GM19438 (cell line): ENCODE measurements around the gene SLBP.

Experiments used
- ATAC-seq: cut with Tn5 transposase; IDR thresholded peaks from one replicate; pipeline ENCODE4 v1.9.1; 2021; ENCODE audit warnings: low read depth; ENCODE audit not compliant: unreplicated experiment

The SLBP gene

DNA sequence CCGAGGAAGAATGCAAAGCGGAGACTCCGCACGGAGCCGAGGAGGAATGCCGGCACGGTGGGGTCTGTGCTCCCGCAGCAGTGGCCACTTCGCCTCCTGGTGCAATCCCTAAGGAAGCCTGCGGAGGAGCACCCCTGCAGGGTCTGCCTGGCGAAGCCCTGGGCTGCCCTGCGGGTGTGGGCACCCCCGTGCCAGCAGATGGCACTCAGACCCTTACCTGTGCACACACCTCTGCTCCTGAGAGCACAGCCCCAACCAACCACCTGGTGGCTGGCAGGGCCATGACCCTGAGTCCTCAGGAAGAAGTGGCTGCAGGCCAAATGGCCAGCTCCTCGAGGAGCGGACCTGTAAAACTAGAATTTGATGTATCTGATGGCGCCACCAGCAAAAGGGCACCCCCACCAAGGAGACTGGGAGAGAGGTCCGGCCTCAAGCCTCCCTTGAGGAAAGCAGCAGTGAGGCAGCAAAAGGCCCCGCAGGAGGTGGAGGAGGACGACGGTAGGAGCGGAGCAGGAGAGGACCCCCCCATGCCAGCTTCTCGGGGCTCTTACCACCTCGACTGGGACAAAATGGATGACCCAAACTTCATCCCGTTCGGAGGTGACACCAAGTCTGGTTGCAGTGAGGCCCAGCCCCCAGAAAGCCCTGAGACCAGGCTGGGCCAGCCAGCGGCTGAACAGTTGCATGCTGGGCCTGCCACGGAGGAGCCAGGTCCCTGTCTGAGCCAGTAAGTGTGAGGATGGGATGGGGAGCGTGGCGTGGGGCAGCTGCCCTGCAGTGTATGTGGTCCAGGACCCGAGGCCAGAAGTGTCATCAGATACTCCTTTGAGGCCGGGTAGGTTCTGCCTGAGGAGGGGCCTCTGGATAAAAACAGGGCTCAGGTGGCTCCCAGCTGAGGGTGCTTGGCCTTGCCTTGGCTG, 16.2 kb upstream of the SLBP start:
- no peak for ATAC-seq

DNA sequence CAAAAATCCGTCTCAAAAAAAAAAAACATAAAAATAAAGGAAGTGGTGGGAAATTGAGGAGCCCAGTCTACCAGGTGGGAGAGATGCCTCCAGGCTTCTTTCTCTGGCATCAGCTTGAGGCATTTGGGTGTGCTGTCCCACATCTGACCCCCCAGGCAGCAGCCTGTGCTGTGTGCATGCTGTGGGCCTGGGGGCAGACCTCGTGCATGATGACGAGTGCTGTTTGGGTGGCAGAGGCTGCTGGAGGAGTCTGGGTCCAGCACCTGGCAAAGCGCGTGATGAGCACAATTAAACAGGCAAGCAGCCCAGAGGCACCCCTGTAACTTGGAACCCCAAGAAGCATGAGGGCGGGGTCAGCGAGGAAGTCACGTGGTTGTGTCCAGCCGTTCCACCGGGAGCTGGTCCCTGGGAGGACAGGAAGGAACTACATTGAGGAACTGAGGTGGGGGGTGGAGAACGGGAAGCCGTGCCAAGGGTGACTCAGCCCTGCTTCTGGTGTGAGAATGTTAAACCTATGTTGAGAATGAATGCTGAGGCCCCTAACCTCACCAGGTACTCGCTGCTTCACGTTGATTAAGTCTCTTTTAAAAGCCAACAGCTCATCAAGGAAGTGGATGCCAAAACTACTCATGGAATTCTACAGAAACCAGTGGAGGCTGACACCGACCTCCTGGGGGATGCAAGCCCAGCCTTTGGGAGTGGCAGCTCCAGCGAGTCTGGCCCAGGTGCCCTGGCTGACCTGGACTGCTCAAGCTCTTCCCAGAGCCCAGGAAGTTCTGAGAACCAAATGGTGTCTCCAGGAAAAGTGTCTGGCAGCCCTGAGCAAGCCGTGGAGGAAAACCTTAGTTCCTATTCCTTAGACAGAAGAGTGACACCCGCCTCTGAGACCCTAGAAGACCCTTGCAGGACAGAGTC, 15.3 kb upstream of the SLBP start:
- no peak for ATAC-seq

DNA sequence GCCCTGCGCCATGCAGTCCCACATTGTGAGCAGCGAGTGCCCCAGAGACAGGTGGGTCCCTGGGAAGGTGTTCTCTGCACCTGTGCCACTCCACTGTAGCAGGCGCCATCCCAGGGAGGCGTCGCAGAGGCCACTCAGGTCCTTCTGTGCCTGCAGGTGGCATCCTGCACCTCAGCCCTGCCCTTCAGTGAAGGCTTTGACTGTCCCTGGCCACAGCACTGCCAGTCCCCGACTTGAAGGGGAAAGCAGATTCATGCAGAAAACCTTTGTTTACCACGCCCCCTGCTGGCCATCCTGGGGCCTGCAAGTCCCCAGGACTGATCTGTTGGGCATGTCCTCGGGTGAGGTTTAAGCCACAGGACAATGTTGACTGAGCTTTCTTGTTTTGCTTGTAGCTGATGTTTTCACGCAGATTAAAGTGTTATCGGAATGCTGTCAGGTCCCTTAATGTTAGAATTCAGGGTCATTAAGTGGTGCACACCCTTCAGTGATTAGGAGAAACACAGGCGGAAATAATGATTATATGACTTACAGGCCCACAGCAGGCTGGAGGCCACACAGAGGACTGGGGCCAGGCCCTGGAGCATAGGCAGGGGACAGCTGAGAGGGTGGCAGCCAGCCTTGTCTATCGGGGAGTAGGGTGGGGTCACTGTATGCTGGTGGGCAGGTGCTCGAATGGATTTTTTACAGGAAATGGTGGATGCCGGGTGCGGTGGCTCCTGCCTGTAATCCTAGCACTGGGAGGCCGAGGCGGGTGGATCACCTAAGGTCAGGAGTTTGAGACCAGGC, 14.2 kb upstream of the SLBP start:
- ATAC-seq, result no peak

DNA sequence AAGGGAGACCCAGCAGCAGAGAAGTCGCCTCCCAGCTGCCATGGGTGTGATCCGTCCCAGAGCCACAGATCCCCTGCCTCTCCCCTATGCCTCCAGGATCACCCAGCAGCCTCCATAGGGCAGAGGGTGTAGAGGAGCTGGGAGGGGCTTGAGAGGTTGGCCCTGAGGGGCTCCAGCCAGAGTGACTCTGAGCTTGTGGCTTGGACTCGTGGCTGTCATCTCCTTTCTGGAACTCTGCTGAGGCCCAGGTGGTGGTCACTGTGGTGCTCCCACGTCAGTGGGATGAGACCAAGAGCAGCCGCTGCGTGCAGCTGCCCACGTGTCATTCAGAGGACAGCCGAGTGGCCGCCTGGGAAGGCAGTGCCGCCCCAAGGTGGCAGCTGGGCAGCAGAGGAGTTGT, 13.4 kb upstream of the SLBP start:
- ATAC-seq, result no peak

DNA sequence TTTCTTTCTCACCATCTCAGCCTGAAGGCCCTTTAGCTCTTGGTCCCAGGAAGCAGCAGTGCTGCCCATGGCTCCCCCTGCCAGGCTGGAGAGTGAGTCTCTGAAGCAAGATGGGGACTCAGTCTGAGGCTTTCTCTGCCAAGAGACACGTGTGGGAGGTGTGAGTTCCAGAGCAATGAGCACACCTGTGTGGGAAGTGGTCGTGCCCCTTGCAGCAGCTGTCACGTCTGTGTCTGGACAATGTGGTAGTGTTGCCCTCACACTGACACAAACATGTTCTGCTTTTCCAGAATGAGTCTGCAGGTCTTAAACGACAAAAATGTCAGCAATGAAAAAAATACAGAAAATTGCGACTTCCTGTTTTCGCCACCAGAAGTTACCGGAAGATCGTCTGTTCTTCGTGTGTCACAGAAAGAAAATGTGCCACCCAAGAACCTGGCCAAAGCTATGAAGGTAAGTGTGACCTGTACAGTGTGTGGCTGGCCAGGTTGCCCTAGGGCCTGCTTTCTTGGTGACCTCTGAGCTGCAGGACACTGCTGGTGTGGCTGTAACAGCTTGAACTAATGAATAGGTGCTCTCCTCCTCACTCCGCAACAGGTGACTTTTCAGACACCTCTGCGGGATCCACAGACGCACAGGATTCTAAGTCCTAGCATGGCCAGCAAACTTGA, 11.1 kb upstream of the SLBP start:
- ATAC-seq, result no peak

DNA sequence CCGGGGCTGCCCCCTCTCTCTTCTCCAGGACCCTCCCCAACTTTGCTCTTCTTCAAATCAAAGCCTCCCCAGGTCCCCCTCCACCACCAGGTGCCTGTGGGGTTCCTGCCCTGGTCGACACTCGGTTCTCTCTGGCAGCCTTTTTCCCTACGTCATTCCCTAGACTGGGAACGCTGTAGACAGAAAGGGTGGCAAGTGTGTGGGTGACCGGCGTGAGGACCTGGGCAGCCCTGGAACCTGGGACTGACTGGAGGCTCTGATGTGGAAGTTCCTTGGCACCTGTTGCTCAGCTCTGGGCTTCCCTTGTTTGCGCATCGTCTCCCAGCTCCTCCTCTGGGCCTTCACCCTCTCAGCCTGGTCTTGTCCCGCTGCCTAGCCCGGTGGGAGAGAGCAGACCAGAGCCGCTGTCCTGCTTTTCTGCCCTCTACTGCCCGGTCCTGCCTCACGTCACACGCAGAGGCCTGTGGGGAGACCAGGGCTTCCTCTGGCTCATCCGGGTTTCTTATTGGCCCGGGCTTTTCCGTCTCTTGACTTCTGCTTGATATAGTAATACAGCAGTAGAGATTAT, 10.5 kb upstream of the SLBP start:
- no peak for ATAC-seq

DNA sequence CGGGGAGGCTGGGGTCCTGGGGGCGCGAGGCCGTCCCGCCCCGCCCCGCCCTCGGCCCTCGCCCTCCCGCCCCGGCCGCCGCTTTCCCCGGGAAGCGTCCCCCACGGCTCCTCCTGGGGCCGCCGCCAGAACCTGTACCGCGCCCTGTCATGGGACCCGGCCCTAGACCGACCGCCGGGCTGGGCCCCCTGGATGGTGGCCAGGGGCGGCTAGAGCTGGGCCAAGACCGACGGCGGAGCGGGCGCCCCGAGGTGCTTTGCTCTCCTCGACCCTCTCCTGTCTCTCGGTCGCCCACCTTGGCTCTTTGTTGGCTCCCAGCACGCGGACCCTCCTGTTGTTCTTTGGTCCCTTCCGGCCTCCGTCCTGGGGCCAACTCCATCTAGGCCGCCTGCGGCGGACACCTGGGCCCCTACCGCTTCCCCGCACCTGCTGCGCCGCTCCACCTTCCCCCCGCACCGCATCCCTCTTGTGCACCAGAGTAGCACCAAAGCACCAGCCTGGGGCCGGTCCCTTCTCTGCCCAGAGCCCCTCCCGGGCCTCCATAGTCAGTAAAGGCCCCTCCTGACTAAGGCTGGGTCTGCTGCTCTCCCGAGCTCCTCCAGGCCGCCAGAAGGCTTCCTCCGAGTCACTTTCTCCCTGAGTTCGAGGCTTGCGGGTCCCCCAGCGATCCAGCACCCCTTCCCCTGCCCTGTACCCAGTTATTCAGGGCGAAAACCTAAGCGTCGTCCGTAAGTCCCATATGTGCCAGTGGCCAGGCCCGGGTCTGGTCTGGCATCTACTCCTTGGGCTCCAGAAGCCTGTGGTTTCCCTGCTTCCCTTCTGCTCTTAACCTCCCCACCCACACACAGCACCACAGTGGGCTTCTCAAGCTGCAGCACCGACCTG, 9.8 kb upstream of the SLBP start:
- ATAC-seq, result no peak

DNA sequence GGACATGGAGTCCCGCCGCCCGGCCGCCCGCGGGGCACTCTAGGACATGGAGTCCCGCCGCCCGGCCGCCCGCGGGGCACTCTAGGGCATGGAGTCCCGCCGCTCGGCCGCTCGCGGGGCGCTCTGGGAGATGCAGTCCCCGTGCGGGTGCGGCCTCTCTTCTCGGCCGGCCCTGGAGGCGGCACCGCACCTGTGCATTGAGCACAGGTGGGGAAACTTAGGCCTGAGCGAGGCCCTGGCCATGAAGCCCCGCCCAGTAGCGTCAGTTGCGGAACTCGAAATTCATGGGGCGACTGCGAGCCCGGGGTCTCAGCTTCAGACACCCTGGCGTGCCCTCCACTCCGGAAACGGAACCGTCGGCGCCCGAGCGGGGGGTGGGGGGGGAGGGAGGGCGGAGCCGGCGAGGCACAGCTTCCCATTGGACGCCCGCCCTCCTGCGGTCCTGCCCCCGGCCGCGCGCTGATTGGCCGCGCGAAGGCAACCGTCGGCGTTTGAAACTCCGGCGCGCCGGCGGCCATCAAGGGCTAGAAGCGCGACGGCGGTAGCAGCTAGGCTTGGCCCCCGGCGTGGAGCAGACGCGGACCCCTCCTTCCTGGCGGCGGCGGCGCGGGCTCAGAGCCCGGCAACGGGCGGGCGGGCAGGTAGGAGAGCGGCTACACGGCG, 9.0 kb upstream of the SLBP start, which contains the start of the genes TACC3 and TMEM129:
TSS of gene TACC3 (plus strand) at position 519 of the 663 bp plus-strand sequence. CDS start 1,901 bp downstream, outside the sequence.
TSS of gene TMEM129 (minus strand) at position 321 of the 663 bp plus-strand sequence. CDS start 486 bp downstream, outside the sequence.
- ATAC-seq, result peak; percentile 78

DNA sequence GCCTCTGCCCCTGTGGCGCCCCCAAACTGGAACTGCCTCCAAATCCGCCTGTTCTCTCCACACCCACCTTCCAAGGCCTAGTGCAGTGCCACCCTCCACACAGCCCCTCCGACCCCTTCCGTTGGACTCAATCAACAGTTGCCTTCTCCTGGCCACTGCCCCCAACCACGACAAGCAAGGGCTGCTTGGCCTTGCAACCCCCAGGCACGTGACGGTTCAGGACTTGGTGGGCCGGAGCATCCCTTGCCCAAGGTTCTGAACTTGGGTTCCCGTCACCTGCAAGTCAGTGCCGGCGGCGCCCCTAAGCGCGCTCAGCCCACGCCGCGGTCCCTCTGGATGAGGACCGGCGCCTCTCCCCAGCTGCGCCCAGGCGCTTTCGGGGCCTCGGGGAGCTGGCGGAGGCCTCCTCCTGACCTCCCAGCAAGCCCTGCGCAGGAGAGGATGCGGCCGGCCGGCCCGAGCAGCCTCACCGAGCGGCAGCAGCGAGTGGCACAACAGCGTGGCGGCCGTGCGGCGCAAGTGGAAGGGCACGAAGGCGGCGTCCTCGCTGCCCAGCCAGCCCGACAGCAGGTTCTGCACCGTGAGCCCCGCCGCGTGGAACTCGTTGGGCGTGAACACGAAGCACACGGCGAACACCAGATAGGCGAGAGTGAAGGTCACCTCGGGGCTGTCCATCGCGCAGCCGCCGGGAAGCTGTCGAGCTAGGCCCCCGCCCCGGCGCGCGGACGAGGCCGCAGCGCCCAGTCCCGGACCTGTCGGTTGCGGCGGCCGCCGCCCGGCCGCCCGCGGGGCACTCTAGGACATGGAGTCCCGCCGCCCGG, 8.3 kb upstream of the SLBP start:
- ATAC-seq, result no peak

DNA sequence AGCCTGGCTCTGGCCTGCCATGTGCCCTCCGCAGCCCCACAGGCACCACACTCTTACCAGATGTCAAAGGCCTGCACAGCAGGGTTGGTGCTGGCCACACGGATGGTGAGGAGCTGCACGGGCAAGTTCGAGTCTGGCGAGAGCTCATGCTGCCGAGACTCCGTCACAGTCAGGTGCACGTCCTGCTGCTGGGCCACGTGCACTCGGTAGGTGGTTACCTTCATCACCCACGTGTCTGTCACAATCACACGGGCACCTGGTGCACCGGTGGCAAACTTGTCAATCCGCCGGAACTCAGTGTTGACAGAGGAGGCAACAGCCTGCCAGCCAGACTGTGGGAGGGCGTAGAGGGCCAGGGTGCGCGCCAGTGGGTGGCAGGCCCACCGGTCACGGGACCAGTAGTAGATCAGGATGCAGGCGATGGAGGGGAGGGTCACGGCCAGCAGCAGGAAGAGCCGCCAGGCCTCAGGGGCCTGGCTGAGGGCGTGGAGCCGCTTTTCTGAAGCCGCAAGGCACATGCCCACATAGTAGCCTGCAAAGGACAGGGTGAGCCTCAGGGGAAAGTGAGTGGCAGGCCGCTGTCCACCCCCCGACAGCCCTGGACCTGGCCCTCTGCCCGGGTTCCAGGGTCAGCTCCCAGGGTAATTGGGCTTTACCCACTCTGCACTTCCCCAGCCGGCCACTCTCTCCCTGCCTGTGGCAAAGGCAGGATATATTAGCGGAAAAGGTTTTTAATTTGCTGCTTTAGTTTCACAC, 6.2 kb upstream of the SLBP start:
- no peak for ATAC-seq

DNA sequence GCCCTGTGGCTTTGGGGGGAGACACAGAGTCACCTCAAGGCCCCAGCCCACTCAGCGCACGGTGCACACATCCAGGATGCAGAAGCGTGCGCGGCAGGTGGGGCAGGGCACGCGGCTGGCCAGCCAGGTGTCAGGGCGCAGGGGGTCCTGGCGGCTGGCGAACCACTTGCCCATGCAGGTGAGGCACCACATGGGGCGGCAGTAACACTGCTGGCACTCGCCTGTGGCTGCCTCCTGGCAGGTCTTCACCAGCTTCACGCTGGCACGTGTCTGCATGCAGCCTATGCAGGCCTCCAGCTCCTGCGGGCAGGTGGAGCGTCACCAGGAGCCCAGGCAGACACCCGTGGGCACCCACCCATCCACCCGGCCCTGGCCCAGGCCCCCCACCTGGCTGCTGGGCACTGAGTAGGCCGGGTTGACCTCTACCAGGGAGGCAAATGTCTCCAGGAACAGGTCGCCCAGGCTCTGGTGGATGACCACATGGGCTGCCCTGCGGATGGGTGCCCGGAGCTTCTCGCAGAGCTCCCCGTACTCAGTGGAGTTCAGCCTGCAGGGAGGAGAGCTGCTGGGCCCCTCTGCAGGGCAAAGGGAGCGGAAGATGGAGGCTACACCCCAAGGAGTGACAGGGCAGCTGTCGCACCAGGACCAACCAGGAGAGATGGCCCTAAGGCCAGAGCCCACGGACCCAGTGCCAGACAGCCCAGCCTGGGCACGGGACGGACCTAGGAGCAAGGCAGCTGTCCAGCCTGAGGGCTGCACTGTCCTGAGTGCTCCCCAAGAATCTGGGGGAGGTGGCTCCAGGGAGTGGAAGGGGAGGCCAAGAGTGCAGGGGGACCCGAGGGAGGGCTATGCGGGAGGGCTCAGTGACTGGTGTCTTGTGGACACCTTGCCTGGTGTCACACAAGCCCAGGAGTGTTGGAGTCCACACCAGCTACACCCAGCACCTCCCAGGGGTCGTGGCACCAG, 5.3 kb upstream of the SLBP start:
- ATAC-seq, result no peak

DNA sequence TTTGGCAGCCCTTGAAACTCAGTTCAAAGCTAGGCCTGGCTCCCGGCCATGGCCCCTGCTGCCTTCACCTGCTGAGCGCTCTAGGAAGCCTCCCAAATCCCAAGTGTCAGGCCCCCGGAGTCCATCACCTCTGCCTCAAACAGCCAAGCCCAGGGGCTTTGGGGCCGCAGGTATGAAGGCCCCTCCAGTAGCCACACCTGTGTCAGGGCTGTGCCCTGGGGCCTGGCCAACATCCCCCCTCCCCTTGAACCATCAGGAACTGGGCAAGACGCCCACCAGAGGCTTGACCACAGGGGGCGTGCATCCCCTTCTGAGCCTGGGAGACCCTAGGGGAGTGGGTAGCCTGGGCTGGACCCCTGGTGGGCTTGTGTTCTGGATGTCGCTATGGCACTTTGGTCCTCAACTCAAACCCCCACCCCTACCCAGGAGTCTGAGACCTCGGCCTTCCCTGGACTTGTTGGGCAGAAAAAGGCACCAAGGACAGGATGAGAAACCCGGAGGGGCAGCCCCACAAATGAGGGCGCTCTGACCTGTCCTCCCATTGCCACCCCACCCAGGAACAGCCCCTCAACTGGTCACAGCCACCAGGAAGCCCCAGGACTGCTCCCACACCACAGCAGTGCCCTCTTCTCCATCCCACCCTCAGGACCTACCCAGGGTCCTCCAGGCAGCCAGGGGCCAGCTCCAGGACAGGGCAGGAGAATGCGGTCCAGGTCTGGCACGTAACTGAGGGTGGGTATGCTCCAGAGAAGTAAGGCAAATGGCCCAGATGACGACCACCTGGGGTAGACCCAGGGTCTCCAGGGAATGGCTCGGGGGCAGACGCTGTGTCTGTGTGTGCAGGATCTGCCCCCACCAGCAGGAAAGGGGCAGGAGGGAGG, 4.2 kb upstream of the SLBP start:
- no peak for ATAC-seq

DNA sequence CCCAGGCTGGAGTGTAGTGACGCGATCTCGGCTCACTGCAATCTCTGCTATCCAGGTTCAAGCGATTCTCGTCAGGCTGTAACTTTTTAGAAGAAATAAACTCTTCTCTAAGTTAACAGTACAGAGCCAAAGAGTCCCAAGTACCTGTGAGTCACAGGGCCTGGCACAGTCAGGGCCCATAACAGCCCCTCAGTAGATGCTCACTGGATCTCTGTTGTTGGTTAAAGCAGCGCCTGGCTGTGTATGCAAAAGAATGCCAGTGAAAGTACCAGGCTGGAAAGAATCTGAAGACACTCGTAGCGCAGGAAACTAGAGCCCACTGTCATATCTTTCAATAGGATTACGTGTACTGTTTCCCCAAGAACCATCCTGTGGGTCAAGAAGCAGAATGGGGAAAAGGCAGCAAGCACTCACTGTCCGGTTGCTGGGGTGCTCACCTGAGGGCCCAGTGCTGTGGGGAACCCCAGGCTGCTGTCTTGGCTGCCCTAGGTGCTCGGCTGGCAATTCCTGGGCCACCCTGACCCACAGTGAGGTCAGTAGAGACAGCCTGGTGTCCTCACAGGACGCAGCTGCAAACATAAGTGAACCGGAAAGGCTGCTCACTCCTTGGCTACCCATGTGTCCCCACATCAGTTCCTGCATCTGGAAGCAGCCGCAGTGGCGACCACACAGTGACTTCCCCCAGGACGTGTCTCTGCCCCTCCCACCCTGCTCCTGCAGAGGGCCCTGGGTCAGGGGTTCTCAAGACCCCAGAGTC, 3.1 kb upstream of the SLBP start:
- ATAC-seq, result no peak
